Measurements from ENCODE around the gene MYF5. TPM values are rescaled to one million over a fixed set of nuclear protein-coding genes. Genes with fewer than 3 reads are reported as not detected.

The MYF5 gene
- total and polyA plus RNA-seq, 8 donors = not detected

DNA sequence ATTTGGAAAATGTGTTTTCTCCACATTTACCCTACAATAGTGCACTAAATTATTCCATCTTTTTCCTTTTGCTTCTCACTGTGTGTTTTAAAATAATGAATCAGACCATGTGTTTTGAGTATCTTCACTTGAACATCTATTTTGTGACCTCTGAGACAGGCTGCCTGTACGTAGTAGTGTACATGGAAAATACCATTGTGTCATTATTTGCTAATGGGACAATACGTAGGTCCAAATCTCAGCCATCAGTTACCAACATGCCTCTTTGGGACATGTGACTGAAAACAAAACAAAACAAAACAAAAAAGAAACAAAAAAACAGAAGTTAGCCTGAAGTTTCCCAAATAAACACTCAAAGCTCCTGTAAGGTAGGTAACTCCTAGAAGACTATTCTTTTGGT lies 16.4 kb upstream of the MYF5 start:
- intact Hi-C loops (cut with DNase I) = no loop called here
- Histone ChIP-seq H3K4me3 (no peak overlapping the region), H3K27ac (no peak overlapping the region), H3K27me3 (no peaks in the 10 kb centered on the region), H3K4me1 (no peaks in the 10 kb centered on the region), H3K9me3 (no peaks in the 10 kb centered on the region), H3K36me3 (no peaks in the 10 kb centered on the region)
- TF ChIP-seq, protein P1, sequence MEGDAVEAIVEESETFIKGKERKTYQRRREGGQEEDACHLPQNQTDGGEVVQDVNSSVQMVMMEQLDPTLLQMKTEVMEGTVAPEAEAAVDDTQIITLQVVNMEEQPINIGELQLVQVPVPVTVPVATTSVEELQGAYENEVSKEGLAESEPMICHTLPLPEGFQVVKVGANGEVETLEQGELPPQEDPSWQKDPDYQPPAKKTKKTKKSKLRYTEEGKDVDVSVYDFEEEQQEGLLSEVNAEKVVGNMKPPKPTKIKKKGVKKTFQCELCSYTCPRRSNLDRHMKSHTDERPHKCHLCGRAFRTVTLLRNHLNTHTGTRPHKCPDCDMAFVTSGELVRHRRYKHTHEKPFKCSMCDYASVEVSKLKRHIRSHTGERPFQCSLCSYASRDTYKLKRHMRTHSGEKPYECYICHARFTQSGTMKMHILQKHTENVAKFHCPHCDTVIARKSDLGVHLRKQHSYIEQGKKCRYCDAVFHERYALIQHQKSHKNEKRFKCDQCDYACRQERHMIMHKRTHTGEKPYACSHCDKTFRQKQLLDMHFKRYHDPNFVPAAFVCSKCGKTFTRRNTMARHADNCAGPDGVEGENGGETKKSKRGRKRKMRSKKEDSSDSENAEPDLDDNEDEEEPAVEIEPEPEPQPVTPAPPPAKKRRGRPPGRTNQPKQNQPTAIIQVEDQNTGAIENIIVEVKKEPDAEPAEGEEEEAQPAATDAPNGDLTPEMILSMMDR (IDR thresholded peaks at IDR 0.05) = no peak
- 70 to 73% methylated on average over 2 of the region's 2 CpGs for WGBS, 2 donors
- no peak for DNase-seq
- no peak for ATAC-seq
- no peak for FAIRE-seq

DNA sequence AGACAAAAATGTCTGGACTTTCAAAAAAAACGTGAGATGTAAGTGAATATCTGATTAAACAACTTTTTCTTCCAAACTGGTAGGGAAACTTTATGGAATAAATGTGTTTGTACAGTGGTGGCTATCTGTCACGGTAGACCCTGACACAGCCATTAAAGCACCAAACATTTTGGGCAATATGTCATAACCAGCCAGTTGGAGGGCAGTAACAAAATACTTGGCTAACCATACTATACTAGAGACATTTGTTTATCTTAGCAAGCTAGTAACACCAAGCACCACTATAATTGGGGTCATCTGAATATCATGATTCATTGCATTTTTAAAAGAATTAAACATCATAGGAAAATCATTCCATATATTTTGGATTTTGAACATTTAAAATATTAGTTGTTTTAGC lies 15.3 kb upstream of the MYF5 start:
- no peak for DNase-seq
- TF ChIP-seq, protein P1 (IDR thresholded peaks at IDR 0.05) = no peak
- Histone ChIP-seq H3K4me3 (no peak overlapping the region), H3K27me3 (no peaks in the 10 kb centered on the region), H3K4me1 (no peaks in the 10 kb centered on the region), H3K27ac (no peak overlapping the region), H3K36me3 (no peaks in the 10 kb centered on the region), H3K9me3 (no peaks in the 10 kb centered on the region)
- FAIRE-seq = no peak
- no peak for ATAC-seq
- WGBS, 2 donors = 55 to 57% methylated on average over 2 of the region's 2 CpGs
- intact Hi-C loops (cut with DNase I) = no loop called here

DNA sequence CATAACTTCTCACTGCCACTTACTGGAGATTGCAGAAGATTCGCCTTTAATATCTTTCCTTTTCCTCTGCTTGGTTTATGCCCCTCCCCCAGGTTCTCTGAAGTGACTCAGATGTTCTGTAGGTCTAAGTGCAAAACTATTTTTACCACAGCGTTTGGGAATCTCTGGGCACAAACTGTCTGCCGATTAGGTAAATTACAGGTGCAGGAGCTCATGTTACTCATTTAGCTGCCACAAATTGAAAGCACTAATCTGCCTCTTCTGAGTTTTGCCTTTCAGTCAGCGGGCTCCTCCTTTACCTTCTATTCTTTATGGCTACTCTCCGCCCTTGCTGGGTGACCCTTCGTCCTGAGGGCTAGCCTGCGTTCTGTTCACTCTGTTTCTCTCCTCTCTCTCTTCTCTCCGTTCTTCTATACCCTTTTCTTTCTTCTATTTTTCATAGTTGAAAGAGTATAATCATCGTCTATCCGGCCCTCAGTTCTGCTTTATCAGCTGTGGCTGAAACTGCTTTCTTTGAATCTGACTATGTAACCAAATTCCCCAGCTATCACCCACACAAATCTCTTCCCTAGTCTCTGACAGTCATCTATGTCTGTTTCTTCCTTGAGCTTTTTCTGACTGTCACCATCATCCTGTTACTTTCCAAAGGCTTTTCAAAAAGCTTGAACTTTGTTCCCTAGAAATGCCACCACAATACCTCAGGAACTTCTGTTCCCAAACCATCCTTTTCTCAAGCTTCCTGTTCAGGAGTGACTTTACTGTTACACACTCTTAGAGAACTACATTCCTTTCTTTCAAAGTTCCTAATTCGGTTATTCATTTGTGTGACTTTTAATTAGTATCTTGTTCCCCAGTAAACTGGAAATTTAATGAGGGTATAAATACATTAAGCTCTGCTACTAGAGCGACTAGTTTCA lies 13.6 kb upstream of the MYF5 start:
- no peaks in the 10 kb centered on the region for H3K9me3 ChIP-seq
- H3K4me3 ChIP-seq = no peak overlapping the region
- 33 to 44% methylated on average over 12 of the region's 12 CpGs for WGBS, 2 donors
- H3K27me3 ChIP-seq = no peaks in the 10 kb centered on the region
- intact Hi-C loops (cut with DNase I) = no loop called here
- DNase-seq = no peak
- no peak overlapping the region for H3K27ac ChIP-seq
- TF ChIP-seq, protein P1 (IDR thresholded peaks at IDR 0.05) = no peak
- peak in 3 of 4 donors; percentile 37 to 71 (median 56) for ATAC-seq
- no peaks in the 10 kb centered on the region for H3K36me3 ChIP-seq
- FAIRE-seq = no peak
- no peaks in the 10 kb centered on the region for H3K4me1 ChIP-seq

DNA sequence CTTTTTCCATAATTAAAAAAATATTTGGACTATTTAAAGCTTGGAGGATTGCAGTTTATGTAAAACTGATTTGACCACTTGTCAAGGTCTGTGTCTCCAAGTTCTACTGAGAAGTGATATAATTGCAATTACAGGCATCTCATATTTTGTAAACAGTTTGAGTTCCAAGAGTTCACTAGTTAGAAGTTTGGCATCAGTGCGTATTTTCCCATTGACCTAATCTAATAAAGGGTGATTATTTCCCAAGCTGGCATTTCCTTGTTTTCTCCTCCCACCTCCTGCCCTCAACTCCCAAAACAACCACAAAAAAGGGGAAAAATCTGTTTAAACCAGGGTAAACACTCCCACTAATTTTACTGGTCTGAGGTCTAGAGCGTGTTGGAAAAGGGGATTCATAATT lies 12.3 kb upstream of the MYF5 start:
- Histone ChIP-seq H3K27ac (no peak overlapping the region), H3K4me3 (no peak overlapping the region), H3K36me3 (no peaks in the 10 kb centered on the region), H3K4me1 (no peaks in the 10 kb centered on the region), H3K9me3 (no peaks in the 10 kb centered on the region), H3K27me3 (peaks cover 0 to 3% (median 0%) of the 10 kb centered on the region in 4 donors)
- FAIRE-seq (no peak), ATAC-seq (no peak), DNase-seq (no peak)
- WGBS, 2 donors = 59 to 69% methylated on average over 2 of the region's 2 CpGs
- intact Hi-C loops (cut with DNase I) = no loop called here
- TF ChIP-seq, protein P1 (IDR thresholded peaks at IDR 0.05) = no peak
